LNCAP (cell line): Measurements from ENCODE around the gene KCNC3.

Source experiments
- CTCF ChIP-seq: fragments of 450-650 bp; IDR thresholded peaks from 2 replicates; pipeline ENCODE4 v1.5.1; 2017; ENCODE audit warnings: mild to moderate bottlenecking

Gene KCNC3

GRCh38 chr19:50325310-50326100 lies 3.7 kb downstream of the KCNC3 start:
- TF ChIP-seq CTCF: no peak

DNA sequence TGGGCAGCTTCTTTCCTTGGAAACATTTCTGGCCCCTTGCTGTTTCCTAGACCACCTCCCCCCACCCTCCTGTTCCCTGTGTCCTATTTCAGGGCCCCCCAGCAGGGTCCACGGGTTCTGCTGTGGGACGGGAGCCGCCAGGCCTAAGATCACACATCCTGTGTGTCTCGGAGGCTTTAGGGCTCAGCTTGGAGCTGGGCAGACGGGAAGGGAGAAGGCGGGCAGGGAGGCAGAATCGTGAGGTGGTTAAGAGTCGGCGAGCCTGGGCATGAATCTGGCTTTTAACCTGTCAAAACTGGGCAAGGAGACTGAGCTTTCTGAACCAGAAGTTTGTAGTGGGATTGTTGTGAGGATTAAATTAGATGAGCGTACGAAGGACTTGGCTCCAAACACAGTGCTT lies 4.8 kb downstream of the KCNC3 start:
- TF ChIP-seq CTCF: no peak

DNA sequence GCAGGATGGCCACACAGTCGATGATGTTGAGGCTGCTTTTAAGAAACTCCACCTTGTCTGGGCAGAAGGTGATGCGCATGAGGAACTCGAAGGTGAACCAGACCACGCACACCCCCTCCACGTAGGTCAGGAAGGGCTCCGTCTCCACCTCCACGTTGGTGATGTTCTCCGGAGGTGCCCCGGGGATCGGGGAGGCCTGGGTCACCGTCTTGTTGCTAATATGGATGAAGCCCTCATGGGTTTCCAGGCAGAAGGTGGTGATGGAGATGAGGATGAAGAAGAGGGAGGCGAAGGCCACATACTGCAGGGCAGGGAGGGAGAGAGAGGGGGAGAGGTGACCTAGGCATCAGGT lies 5.4 kb downstream of the KCNC3 start:
- TF ChIP-seq CTCF: no peak

DNA sequence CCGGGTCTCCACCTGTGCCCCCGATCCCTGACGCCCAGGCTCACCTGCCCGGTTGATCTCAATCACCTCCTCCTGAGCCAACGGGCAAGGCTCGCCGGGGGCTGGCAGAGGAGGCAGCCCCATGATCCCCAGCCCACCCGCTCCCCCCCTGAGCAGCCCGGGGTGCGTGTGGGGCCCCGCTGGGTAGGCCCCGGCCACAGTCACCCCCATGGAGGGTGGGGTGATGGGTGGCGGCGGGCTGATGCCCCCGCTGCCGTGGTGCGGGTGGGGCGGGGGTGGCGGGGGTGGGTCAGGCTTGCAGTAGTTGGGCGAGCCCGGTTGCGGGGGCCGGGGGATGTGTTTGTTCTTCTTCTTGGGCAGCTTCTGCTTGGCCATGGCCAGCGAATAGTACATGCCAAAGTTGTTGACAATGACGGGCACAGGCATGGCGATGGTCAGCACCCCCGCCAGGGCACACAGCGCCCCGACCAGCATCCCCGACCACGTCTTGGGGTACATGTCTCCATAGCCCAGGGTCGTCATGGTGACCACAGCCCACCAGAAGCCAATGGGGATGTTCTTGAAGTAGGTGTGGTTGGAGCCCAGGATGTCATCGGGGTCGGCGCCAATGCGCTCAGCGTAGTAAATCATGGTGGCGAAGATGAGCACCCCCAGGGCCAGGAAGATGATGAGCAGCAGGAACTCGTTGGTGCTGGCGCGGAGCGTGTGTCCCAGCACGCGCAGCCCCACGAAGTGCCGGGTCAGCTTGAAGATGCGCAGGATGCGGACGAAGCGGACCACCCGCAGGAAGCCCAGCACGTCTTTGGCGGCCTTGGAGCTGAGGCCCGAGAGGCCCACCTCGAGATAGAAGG lies 6.0 kb downstream of the KCNC3 start:
- no peak for TF ChIP-seq CTCF

GRCh38 chr19:50322234-50322633 lies 6.9 kb downstream of the KCNC3 start:
- TF ChIP-seq CTCF: no peak

DNA sequence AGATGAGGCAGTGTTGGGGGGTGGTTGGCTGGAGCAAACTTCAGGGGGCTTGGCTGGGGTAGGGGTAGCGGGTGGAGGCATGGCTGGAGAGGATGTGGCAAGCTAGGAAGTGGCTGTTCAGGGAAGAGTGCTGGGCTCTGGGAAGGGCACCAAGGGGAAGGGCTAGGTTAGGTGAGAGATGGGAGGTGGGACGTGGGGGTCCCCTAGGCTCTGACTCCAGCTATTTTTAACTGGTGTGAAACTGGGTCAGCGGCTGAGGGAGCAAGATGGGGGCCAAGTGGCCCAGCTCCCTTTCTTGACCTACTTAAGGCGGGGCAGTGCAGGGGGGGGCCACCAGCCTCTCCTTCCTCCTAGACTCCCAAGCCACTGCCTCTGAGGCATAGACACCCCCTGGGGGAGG lies 7.3 kb downstream of the KCNC3 start:
- no peak for TF ChIP-seq CTCF

GRCh38 chr19:50320596-50320995 lies 8.6 kb downstream of the KCNC3 start:
- no peak for TF ChIP-seq CTCF
